PC-9 (cell line): ENCODE data around the gene LMF1. TPM values are rescaled to one million over a fixed set of nuclear protein-coding genes. Genes with fewer than 3 reads are reported as not detected.

Source experiments
- BruUV-seq: library from RNA; stranded (reverse); fragments of 400-500 nt; replicated peaks from 2 replicates; lab custom pipeline; 2021; lab: Mats Ljungman, UMichigan
- CTCF ChIA-PET: fragments of 300-600 bp; sonication (Branson Sonifier 250); formaldehyde crosslinking; loops from one replicate; lab custom pipeline; 2022; ENCODE audit warnings: antibody characterized with exemption; lab: Charles Lee
- POLR2A ChIA-PET: fragments of 300-600 bp; sonication (Branson Sonifier 250); formaldehyde crosslinking; loops from one replicate; lab custom pipeline; 2022; ENCODE audit warnings: antibody characterized with exemption; ENCODE audit not compliant: unreplicated experiment; lab: Charles Lee
- DNase-seq, 2 experiments: peaks; one replicate each; pipeline versions ENCODE4 v3.0.0 to v3.0.0-alpha.2; 2015 to 2022; ENCODE audit warnings: mixed read lengths in 1 of 2
- H2AFZ ChIP-seq: fragments of 200-600 bp; sonication (generic); 2 replicates; pipeline ENCODE4 v1.8.1; 2017; ENCODE audit warnings: antibody characterized with exemption
- H3F3A ChIP-seq: fragments of 200-600 bp; sonication (generic); 2 replicates; pipeline ENCODE4 v1.8.1; 2017; ENCODE audit warnings: antibody characterized with exemption, mild to moderate bottlenecking, low read depth; ENCODE audit not compliant: insufficient read depth
- H3K27ac ChIP-seq: fragments of 200-600 bp; sonication (generic); 2 replicates; pipeline ENCODE4 v1.6.1; 2016; ENCODE audit warnings: mixed run types
- H3K27me3 ChIP-seq: fragments of 200-600 bp; sonication (generic); 2 replicates; pipeline ENCODE4 v1.6.1; 2016; ENCODE audit warnings: low read depth, mixed run types; ENCODE audit not compliant: insufficient read depth
- H3K36me3 ChIP-seq: fragments of 200-600 bp; sonication (generic); 2 replicates; pipeline ENCODE4 v1.6.1; 2016; ENCODE audit warnings: low read depth, mixed run types
- H3K4me1 ChIP-seq: fragments of 200-600 bp; sonication (generic); replicated peaks from 2 replicates; pipeline ENCODE4 v1.6.1; 2016; ENCODE audit warnings: mixed run types; ENCODE audit not compliant: insufficient read depth
- H3K4me2 ChIP-seq: fragments of 200-600 bp; sonication (generic); 2 replicates; pipeline ENCODE4 v1.6.1; 2017; ENCODE audit warnings: mixed run types
- H3K4me3 ChIP-seq: fragments of 200-600 bp; sonication (generic); 2 replicates; pipeline ENCODE4 v1.6.1; 2016; ENCODE audit warnings: mixed run types
- H3K79me2 ChIP-seq: fragments of 200-600 bp; sonication (generic); 2 replicates; pipeline ENCODE4 v1.6.1; 2017; ENCODE audit warnings: low read depth, mixed run types
- H3K9me2 ChIP-seq: fragments of 200-600 bp; sonication (generic); 2 replicates; pipeline ENCODE4 v1.8.1; 2017; ENCODE audit warnings: mild to moderate bottlenecking; ENCODE audit not compliant: insufficient read depth
- H3K9me3 ChIP-seq: fragments of 200-600 bp; sonication (generic); 2 replicates; pipeline ENCODE4 v1.8.1; 2016; ENCODE audit warnings: low read depth; ENCODE audit not compliant: insufficient read depth
- H4K20me1 ChIP-seq: fragments of 200-600 bp; sonication (generic); 2 replicates; pipeline ENCODE4 v1.8.1; 2017; ENCODE audit not compliant: insufficient read depth
- CTCF ChIP-seq: fragments of 200-600 bp; sonication (generic); conservative IDR thresholded peaks from 2 replicates; pipeline ENCODE4 v1.6.1; 2017; ENCODE audit warnings: mixed run types, antibody characterized with exemption, mild to moderate bottlenecking, moderate library complexity
- EZH2 ChIP-seq: fragments of 200-600 bp; sonication (generic); IDR thresholded peaks from 2 replicates; pipeline ENCODE4 v1.8.0; 2017; ENCODE audit warnings: antibody characterized with exemption, low read depth
- intact Hi-C: fragments of 100-400 bp; cut with micrococcal nuclease; formaldehyde crosslinking; loops from one replicate; pipeline ENCODE4 v1.10.0; 2022; ENCODE audit not compliant: unreplicated experiment
- total RNA-seq: library from RNA; stranded (reverse); gene quantifications from 2 replicates; pipeline ENCODE4 v1.2.3, GENCODE V29; 2021

Gene LMF1
- total RNA-seq, 1 experiment from 2014 or later, result 31.3 TPM

DNA sequence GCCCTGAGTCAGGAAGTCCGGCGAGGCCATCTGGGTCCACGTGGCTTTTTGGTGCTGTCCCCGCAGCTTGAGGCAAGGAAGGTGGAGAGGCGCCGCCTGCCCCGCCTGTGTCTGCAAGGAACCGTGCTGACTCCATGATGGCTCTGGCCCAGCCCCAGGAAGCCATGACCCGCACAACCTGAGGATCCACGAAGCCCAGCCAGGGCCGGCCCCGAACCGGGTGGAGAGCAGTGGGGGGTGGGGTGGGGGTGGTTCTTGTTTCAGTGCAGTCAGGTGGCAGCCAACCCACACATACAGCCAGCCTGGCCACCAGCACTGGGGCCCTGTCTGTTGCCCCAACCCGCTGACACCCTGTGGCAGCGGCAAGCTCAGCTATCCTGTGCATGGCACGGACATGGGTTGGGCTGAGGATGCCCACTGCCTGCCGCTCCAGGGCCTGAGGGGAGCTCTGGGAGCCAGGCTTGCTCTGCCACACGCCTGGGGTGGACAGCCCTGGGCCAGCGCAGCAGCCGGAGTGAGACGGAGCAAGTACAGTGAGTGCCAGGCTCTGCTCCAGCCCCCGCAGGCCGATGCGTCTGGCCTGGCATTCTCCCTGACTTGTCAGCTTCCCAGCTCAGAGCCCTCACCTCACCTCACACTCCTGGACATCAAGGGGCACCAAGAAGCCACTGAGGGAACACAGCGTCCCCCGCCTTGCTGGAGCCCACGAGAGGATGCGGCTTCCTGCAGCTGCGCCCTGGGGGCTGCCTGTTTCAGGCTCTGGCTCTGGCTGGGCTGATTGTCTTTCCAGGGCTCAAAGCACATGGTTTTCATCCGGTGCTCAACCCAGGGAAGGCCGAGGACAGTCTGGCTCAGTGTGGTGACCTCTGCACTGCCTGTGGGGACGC is 68.8 kb downstream of the LMF1 start:
- H4K20me1 ChIP-seq, result peaks cover 4% of the 10 kb centered on the region; the same call in 1 of the 2 replicates
- TF ChIP-seq EZH2 (no peak), CTCF (no peak)
- no TSS peak for BruUV-seq
- H3K27me3 ChIP-seq, result no peaks in the 10 kb centered on the region
- no peak overlapping the region for H2AFZ ChIP-seq
- POLR2A ChIA-PET, result no interaction called here
- H3K79me2 ChIP-seq, result no peaks in the 10 kb centered on the region
- intact Hi-C loops, result no loop called here
- H3K36me3 ChIP-seq, result no peaks in the 10 kb centered on the region
- no peak overlapping the region for H3K4me3 ChIP-seq
- no peaks in the 10 kb centered on the region for H3K9me3 ChIP-seq
- no peaks in the 10 kb centered on the region for H3K9me2 ChIP-seq
- no peaks in the 10 kb centered on the region for H3K4me1 ChIP-seq
- H3K4me2 ChIP-seq, result no peak overlapping the region
- no peaks in the 10 kb centered on the region for H3F3A ChIP-seq
- DNase-seq, result no peak
- H3K27ac ChIP-seq, result no peak overlapping the region
- CTCF ChIA-PET, result no interaction called here

- Histone ChIP-seq H3K27ac (no peak overlapping the region), H3F3A (no peaks in the 10 kb centered on the region), H3K9me2 (no peaks in the 10 kb centered on the region), H3K79me2 (no peaks in the 10 kb centered on the region), H3K36me3 (no peaks in the 10 kb centered on the region), H3K9me3 (no peaks in the 10 kb centered on the region), H4K20me1 (peaks cover 4% of the 10 kb centered on the region; the same call in 1 of the 2 replicates), H3K4me1 (no peaks in the 10 kb centered on the region), H2AFZ (no peak overlapping the region), H3K4me2 (no peak overlapping the region), H3K27me3 (no peaks in the 10 kb centered on the region), H3K4me3 (no peak overlapping the region)
- no TSS peak for BruUV-seq
- ChIA-PET CTCF (no interaction called here), POLR2A (no interaction called here)
- intact Hi-C loops, result no loop called here
- no peak for TF ChIP-seq EZH2
- TF ChIP-seq CTCF, result no peak
- no peak for DNase-seq
Measured at GRCh38 chr16:901149-901548, 69.6 kb downstream of the LMF1 start.

- Histone ChIP-seq H3K4me1 (no peaks in the 10 kb centered on the region), H3K27me3 (no peaks in the 10 kb centered on the region), H3K79me2 (no peaks in the 10 kb centered on the region), H3K4me3 (no peak overlapping the region), H3K36me3 (no peaks in the 10 kb centered on the region), H3K9me2 (no peaks in the 10 kb centered on the region), H3K27ac (no peak overlapping the region), H3K4me2 (no peak overlapping the region), H3F3A (no peaks in the 10 kb centered on the region), H4K20me1 (peaks cover 4% of the 10 kb centered on the region; the same call in 1 of the 2 replicates), H3K9me3 (no peaks in the 10 kb centered on the region), H2AFZ (no peak overlapping the region)
- no TSS peak for BruUV-seq
- ChIA-PET CTCF (no interaction called here), POLR2A (no interaction called here)
- intact Hi-C loops, result no loop called here
- DNase-seq, result no peak
- TF ChIP-seq EZH2 (no peak), CTCF (no peak)
Measured at GRCh38 chr16:900211-900610, 70.6 kb downstream of the LMF1 start.
